HG02981 (cell line): ENCODE results near the gene ADGRE2.
"Not testable (repeated sequence)": the region's sequence is repeated elsewhere in the genome, so short reads cannot be mapped to it uniquely, and the experiment has no call there.

Source experiments
- ATAC-seq: cut with Tn5 transposase; IDR thresholded peaks from one replicate; pipeline ENCODE4 v1.9.1; 2021; ENCODE audit warnings: mild to moderate bottlenecking, moderate library complexity; ENCODE audit not compliant: unreplicated experiment

The ADGRE2 gene

DNA sequence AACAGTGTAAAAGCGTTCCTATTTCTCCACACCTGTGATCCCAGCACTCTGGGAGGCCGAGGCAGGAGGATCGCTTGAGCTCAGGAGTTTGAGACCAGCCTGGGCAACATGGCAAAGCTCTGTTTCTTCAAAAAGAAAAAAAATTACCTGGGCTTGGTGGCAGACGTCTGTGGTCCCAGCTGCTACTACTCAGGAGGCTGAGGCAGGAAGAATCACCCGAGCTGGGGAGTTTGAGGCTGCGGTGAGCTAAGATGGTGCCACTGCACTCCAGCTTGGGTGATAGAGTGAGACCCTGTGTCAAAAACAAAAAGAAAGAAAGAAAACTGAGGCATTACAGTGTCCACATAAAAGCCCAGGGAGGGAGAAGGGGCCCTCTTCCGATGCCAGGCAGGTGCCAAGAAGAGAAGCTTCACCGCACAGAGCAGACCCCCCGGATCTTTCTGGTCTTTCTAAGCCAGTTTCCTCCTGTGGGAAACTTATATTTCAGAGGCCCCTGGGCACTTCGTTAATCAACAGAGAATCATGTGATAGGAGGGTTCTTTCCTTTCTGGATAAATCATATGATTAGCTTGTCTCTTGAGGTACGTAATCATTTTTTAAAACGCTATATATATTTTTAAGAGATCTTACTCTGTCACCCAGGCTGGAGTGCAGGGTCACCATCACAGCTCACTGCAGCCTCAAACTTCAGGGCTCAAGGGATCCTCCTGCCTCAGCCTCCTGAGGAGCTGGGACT lies at the start of gene ADGRE2:
ADGRE2 (minus strand) TSS at position 451 of the 736 bp plus-strand sequence. CDS start 1,804 bp downstream, outside the sequence.
- ATAC-seq, result not testable (repeated sequence)

DNA sequence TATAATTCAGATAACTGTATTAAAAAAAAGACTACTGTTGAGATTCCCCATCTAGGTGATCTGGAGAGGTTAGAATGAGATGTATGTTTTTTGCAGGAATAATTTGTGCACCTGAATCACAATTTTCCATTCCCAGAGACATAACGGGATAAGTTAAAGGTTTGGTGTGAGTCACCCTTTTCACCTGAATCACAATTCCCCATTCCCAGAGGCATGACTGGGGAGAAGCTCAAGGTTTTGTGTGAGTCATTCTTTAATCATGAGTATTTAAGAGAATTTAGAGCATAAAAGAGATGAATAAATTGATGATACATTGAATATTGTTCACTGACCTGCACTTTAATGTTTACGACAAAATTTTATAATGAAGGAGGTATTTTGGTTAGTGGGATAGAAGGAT lies 47.6 kb upstream of the ADGRE2 start:
- no peak for ATAC-seq

DNA sequence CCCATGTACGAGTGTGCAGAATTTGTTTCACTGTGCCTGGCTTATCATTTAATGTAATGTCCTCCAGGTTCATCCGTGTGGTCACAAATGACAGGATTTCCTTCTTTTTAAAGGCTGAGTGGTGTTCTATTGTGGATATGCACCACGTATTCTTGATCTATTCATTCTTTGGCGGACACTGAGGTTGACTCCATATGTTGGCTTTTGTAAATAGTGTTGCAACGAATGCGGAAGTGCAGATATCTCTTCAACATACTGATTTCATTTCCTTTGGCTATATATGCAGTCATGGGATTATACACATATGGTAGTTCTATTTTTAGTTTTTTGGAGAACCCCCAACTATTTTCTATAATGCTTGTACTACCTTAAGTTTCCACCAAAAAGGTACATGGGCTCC lies 43.6 kb upstream of the ADGRE2 start:
- ATAC-seq, result no peak

DNA sequence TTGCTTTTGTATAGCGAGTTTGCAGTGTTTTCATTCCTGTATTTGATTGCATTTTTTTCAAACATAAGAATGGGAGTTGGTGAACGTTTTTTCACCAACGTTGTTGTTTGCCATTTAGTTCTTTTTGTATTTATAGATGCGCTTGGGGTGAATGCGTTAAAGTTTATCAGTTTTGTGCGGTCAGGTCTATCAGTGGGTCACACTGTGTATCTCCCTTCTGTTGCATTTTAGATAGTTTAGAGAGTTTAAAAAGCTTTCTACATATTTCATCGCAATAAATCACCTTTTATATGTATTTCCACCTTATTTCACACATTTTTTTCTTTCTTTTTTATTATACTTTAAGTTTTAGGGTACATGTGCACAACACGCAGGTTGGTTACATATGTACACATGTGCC lies 40.2 kb upstream of the ADGRE2 start:
- ATAC-seq, result no peak

DNA sequence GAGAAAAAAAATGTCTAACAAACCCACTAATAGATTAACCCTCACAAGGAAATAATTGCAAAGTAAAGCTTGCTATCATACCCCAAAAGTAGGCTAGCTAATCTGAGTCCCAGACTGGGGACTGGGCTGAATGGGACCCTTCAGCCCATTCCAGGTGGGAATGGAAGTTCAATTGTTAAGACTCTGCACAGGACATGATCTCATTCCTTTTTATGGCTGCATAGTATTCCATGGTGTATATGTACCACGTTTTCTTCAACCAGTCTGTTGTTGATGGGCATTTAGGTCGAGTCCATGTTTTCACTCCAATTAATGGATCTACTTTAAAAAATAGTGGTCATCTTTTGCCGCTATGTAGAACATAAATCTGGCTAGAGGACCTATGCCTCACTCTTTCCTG lies 38.7 kb upstream of the ADGRE2 start:
- ATAC-seq, result no peak

DNA sequence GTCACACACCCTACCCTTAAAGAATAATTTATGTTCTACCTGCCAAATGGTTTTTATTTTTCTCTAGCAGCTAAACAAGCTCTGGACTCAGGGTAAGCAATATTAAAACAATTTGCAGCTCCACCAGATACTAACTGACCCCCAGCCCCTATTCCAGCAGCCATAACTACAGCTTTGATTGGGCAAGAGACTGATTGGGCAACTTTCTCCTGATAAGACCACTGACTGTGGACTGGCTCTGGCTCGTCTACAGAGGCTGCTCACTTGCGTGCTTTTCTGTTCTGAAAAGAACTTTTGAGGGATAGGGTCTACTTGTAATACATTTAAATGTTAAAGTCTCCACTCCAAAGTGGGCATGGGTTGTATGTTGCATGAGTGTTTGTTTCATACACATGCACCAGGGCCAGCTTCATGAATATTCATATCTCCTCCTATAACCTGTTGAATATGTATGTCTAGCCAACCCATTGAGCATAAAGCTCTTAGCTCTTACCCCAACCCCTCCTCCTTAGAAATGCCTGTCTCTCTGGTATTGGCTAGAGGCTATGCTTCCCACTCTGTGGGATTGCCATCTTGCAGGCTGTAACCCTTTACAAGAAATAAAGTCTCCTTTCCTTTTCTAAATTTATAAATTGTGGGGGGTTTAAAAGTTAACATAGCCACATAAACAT lies 36.8 kb upstream of the ADGRE2 start:
- no peak for ATAC-seq

DNA sequence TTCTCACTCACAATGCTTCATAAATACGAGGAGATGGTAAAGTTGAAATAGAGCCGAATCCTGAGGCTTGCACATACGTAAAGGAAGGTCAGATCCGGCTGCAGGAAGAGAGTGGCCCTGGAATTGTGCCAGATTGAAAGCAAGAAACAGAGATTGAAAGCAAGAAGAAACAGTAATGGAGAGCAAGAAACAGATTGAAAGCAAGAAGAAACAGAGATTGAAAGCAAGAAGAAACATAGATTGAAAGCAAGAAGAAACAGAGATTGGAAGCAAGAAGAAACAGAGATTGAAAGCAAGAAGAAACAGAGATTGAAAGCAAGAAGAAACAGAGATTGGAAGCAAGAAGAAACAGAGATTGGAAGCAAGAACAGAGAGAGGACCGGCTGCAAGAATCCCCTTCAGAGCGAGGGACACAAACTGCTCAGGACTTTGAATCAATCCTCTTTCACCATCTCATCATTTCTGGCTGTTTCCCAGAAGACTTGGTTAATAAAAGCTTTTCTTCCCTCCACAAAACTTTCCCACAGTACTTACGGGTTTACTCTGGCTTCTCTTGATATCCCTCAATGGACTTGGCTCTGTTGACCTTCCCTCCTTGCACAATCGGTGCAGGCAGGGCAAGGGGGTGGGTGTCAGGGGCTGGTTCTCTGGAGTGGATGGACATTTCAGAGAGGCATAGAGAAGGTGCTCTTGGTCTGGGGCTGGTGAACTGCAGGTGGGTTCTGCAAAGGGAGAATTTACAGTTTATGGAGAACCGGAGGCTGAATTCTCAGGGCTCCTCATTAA lies 31.1 kb upstream of the ADGRE2 start:
- ATAC-seq, result no peak

DNA sequence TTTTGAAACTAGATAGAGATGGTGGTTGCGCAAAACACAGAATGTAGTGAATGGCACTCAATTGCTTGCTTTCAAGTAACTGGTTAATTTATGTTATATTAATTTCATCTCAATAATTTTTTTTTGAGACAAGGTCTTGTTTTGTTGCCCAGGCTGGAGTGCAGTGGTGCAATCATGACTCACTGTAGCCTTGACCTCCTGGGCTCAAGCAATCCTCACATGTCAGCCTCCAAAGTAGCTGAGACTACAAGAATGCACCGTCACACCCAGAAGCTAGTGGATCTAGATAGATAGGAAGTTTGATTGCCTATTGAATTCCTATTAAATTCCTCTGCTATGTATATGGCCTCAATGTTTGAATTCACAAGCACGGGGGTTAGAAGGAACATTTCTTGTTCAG lies 26.4 kb upstream of the ADGRE2 start:
- no peak for ATAC-seq

DNA sequence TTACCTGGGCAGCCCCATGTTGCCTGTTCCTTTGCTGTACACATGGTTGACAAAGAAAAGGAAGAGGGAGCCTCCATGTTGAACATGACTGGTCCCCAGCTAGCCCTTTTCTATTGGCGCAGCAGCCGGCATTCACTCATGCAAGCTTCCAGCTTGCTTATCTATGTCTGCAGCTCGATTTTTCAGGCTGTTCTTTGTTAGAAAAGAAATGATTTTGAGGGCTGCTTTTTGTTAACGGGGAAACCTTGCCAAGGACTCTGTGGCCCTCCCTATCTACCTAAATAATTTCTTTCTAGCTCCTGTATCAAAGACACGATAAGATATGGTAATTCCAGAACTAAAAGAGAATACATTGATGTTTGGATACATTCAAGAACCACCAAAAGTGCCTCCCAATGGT lies 20.4 kb upstream of the ADGRE2 start:
- ATAC-seq, result no peak

DNA sequence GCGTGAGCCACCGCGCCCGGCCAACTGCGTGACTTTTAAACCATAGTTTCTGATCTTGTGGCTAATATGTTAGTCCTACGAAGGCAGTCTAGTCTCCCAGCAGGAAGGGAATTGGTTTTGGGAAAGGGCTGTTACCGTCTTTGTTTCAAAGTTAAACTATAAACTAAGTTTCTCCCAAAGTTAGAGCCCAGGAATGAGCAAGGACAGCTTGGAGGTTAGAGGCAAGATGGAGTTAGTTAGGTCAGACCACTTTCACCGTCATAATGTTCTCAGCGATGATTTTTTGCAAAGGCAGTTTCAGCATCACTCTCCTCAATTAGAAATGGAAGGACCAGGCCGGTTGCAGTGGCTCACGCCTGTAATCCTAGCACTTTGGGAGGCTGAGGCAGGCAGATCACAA lies 17.7 kb upstream of the ADGRE2 start:
- no peak for ATAC-seq

DNA sequence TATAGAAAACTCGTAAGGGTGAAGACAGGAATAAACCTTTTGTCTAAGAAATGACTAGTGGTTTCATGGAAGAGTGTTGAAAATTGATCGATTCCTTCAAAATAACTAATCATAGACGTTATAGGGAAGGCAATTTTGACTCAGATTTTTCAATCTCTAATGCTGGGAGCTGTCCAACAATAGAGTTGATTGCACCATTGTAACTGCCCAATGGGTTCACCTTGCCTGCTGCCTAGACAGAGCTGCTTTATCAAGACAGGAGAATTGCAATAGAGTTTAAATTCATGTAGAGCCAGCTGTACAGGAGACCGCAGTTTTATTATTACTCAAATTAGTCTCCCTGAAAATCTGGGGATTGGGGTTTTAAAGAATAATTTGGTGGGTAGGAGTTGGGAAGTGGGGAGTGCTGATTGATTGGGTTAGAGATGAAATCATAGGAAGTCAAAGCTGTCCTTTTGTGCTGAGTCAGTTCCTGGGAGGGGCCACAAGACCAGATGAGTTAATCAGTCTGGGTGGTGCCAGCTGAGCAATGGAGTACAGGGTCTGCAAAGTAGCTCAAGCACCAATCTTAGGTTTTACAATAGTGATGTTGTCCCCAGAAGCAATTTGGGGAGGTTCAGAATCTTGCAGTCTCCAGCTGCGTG lies 16.8 kb upstream of the ADGRE2 start:
- no peak for ATAC-seq

DNA sequence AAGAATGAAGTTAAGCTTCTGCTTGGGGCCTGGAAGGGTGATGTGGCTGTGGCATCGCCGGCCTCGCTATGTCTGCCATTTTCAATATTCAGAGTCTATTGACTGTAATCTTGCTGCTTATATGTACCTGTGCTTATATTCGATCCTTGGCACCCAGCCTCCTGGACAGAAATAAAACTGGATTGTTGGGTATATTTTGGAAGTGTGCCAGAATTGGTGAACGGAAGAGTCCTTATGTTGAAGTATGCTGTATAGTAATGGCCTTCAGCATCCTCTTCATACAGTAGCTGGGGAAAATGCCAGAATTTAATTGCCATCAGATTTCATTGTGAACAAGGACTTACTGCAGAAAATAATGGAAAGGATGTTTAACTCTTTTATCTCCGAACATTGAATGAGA lies 13.9 kb upstream of the ADGRE2 start:
- ATAC-seq, result not testable (repeated sequence)

DNA sequence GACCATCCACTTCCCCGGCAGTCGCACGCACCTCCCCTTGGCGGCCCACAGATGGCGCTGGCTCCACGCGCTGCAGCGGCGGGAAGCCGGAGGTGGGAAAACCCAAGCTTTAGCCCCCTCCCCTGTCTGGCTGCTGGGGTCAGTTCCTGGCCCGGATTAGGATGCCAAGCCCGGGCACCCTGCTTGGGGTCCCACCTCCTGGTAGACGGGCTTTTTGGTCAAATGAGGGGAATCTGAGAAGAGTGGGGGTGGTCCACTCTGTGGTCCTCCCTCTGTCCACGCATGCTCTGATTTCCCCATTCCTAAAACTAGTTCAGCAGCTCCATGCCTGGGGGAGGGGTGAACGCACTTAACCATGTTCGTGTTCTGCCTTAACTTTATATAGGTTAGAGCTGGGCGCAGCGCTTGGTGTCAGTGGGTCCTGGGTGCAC lies 8.1 kb upstream of the ADGRE2 start:
- ATAC-seq, result no peak

DNA sequence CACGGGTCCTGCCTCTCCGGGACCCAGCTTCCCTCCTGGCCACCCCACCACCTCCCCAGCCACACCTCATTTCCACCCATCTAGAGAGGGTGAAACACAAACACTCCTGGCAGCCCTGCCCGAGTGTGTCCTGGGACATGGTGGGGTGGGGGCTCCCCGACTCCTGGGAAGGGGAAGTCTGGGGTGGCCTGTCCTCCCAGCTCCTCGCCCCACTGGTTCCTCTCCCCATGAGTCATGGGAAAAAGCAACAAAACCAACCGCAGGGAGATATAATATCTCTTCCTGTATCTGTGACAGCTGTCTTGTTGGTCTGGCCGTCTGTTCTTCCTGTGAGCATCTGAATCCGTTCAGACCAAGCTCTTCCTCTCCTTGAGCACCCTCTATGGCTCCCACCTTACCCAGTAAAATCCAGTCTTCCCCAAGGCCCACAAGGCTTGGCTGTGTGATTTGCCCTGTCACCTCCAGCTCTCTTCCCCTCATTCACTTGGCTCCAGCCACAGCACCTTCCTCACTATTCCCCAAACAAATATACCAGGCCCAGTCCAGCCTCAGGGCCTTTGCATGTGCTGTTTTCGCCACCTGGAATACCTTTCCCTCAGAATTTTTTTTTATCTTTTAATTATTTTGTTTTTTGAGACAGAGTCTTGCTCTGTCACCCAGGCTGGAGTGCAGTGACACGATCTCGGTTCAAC lies 6.9 kb upstream of the ADGRE2 start:
- peak; percentile 27 for ATAC-seq

DNA sequence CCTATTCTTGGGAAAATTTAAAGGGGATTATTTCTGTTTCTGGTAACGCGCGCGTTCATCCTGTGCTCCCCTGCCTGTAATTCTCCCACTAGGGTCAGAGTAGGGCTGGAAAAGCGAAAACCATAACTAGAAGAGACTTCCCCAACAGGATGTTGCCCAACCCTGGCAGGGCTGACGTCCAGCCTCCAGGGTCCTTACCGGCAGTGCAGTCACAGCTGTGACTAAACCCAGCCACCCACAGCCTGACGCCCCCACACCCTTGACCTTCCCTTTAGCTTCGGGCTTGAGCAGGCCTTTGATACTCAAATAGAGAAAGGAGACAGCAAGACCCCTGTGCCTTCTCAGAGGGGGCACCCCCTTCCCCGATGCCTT lies 6.4 kb upstream of the ADGRE2 start:
- peak; percentile 70 for ATAC-seq

DNA sequence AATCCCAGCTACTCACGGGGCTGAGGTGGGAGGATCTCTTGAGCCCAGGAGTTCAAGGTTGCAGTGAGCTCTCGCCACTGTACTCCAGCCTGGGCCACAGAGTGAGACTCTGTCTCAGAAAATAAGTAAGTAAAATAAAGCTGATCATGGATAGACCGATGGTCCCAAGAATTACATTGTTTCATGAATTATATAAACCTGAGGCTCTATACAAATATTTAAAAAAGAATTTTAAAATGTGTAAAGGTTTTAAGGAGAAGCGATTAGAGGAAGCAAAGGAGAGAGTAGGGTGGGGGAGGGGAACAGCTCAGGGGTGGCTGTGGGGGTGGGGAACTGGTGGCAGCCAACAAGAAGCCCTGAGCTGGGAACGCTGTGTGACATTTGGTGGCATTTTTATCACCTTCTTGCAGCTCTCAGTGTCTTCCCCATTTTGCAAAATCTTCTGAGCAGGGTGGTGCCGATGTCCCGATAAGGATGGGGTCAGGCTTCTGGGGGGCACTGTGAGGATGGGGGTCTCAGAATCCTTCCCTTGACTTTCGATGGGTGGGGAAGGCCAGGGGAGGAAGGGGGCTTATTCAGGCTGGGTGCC lies 5.1 kb upstream of the ADGRE2 start:
- not testable (repeated sequence) for ATAC-seq

DNA sequence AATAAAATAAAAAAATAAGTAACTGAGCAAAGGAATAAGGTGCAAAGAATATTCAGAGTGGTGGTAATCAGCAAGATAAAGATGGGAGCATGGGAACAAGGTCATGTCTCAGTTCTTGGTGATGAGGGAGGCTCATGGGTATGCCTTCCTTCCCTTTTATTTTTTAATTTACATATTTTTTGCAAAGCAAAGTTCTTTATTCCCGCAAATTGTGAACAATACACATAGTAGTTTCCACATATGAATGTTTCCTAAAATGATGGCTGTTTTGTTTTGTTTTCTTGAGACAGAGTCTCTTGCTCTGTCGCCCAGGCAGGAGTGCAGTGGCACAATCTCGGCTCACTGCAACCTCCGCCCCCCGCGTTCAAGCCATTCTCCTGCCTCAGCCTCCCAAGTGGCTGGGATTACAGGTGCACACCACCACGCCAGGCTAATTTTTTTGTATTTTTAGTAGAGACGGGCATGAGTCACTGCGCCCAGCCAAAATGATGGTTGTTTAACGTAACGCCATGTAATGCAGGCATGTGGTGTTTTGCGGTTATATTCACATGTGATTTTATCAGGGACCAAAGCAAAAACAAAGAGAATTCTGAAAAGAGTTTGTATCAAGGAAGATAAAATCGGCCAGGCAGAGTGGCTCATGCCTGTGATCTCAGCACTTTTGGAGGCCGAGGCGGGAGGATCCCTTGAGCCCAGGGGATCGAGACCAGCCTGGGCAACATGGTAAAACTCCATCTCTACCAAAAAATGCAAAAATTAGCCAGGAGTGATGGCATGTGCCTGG lies 4.5 kb upstream of the ADGRE2 start:
- ATAC-seq, result no peak

DNA sequence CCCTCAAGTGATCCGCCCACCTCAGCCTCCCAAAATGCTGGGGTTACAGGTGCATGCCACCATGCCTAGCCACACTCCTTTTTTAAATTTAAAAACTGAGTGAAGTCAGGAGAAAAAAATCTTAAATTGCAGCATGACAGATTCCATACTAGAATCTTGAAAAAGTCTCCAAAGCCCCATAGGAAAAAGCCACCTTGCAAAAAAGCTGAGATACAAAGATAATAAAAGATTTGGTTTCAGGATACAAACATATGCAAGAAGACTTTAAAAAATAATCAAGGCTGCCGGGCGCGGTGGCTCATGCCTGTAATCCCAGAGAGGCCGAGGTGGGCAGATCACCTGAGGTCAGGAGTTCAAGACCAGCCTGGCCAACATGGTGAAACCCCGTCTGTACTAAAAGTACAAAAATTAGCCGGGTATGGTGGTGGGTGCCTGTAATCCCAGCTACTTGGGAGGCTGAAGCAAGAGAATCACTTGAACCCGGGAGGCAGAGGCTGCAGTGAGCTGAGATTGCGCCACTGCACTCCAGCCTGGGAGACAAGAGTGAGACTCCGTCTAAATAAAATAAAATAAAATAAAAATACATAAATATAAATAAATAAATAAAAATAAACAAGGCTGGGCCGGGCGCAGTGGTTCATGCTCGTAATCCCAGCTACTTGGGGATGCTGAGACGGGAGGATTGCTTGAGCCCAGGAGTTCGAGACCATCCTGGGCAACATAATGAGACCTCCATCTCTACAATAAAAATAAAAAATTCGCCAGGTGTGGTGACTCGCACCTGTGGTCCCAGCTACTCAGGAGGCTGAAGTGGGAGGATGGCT lies 3.6 kb upstream of the ADGRE2 start:
- ATAC-seq, result not testable (repeated sequence)
